H1 (cell line): ENCODE data around the gene PCBP4. TPM values are rescaled to one million over a fixed set of nuclear protein-coding genes. Genes with fewer than 3 reads are reported as not detected.

Experiments used
- CTCF ChIA-PET: fragments of 300-600 bp; sonication (Branson Sonifier 250); formaldehyde crosslinking; loops from one replicate; lab custom pipeline; 2021; ENCODE audit not compliant: partially characterized antibody; lab: Charles Lee
- POLR2A ChIA-PET: fragments of 300-600 bp; sonication (Branson Sonifier 250); formaldehyde crosslinking; loops from one replicate; lab custom pipeline; 2021; ENCODE audit warnings: inconsistent platforms; ENCODE audit not compliant: partially characterized antibody; lab: Charles Lee
- DNase-seq, 2 experiments: peaks; one replicate each; pipeline versions ENCODE4 v3.0.0 to v3.0.0-alpha.2; 2010 to 2022; ENCODE audit warnings: low spot score in 2 of 2, low read depth in 1 of 2, mixed read lengths in 1 of 2
- FAIRE-seq: peaks from 2 replicates; lab custom pipeline; 2011; peaks lifted over from hg19 to GRCh38; lab: Jason Lieb, UNC
- H2AFZ ChIP-seq: 2 replicates; pipeline ENCODE4 v1.8.1; 2012; ENCODE audit warnings: low read length, inconsistent platforms
- H2AK5ac ChIP-seq: 2 replicates; pipeline ENCODE4 v1.6.1; 2013; ENCODE audit warnings: low read depth, low read length
- H2BK120ac ChIP-seq: replicated peaks from 2 replicates; pipeline ENCODE3; 2013; ENCODE audit warnings: low read depth, low read length, inconsistent platforms
- H2BK12ac ChIP-seq: 2 replicates; pipeline ENCODE4 v1.6.1; 2013; ENCODE audit warnings: low read depth, low read length
- H2BK15ac ChIP-seq: 2 replicates; pipeline ENCODE4 v1.6.1; 2013; ENCODE audit warnings: low read length
- H2BK20ac ChIP-seq: 2 replicates; pipeline ENCODE4 v1.6.1; 2013; ENCODE audit warnings: low read length
- H2BK5ac ChIP-seq: 2 replicates; pipeline ENCODE4 v1.6.1; 2013; ENCODE audit warnings: low read depth, low read length
- H3K14ac ChIP-seq: 2 replicates; pipeline ENCODE4 v1.6.1; 2013; ENCODE audit warnings: inconsistent platforms; ENCODE audit not compliant: insufficient read length
- H3K18ac ChIP-seq: 2 replicates; pipeline ENCODE4 v1.6.1; 2013; ENCODE audit warnings: low read length; ENCODE audit errors: extremely low read depth
- H3K23ac ChIP-seq: 2 replicates; pipeline ENCODE4 v1.6.1; 2013; ENCODE audit warnings: inconsistent platforms; ENCODE audit not compliant: insufficient read length
- H3K23me2 ChIP-seq: 2 replicates; pipeline ENCODE4 v1.6.1; 2013; ENCODE audit warnings: low read depth, low read length
- H3K27ac ChIP-seq: 2 replicates; pipeline ENCODE4 v1.6.1; 2011; ENCODE audit warnings: low read depth, low read length, inconsistent platforms
- H3K27me3 ChIP-seq, 4 experiments: replicated peaks in 1 of 4; 1 replicate in 1 of 4; 2 replicates in 3 of 4; pipeline versions ENCODE4 v1.6.1 to v1.8.1; 2011 to 2013; ENCODE audit warnings: low read length in 3 of 4, mild to moderate bottlenecking in 3 of 4, inconsistent platforms in 2 of 4, mixed read lengths in 2 of 4, moderate library complexity in 1 of 4; ENCODE audit not compliant: control insufficient read depth in 3 of 4, insufficient read depth in 3 of 4; ENCODE audit errors: extremely low read depth in 1 of 4
- H3K36me3 ChIP-seq, 4 experiments: 2 replicates each; pipeline versions ENCODE4 v1.6.1 to v1.8.1; 2011 to 2013; ENCODE audit warnings: mild to moderate bottlenecking in 4 of 4, low read length in 3 of 4, moderate library complexity in 2 of 4, control low read depth in 1 of 4, inconsistent platforms in 1 of 4; ENCODE audit not compliant: insufficient read depth in 4 of 4, control insufficient read depth in 2 of 4
- H3K4ac ChIP-seq: replicated peaks from 2 replicates; pipeline ENCODE3; 2013; ENCODE audit warnings: low read length, low read depth, mixed read lengths, inconsistent platforms; ENCODE audit not compliant: insufficient read length
- H3K4me1 ChIP-seq, 4 experiments: replicated peaks in 1 of 4; 1 replicate in 1 of 4; 2 replicates in 3 of 4; pipeline versions ENCODE4 v1.6.1 to v1.8.1; 2011 to 2013; ENCODE audit warnings: low read length in 3 of 4, inconsistent platforms in 2 of 4, mixed read lengths in 1 of 4; ENCODE audit not compliant: insufficient read depth in 4 of 4, control insufficient read depth in 3 of 4
- H3K4me2 ChIP-seq, 2 experiments: 2 replicates each; pipeline versions ENCODE4 v1.6.1 to v1.8.1; 2011 to 2013; ENCODE audit warnings: low read depth in 2 of 2, low read length in 2 of 2, control low read depth in 1 of 2, inconsistent platforms in 1 of 2, mild to moderate bottlenecking in 1 of 2; ENCODE audit not compliant: insufficient read depth in 1 of 2
- H3K4me3 ChIP-seq, 4 experiments: fragments of 200-600, 300-600 bp in 1 of 4; sonication (generic), shearing (Covaris generic), sonication (Bioruptor Twin) in 1 of 4; 2 replicates each; pipeline versions ENCODE4 v1.5.1 to v1.8.1; 2011 to 2016; ENCODE audit warnings: low read length in 4 of 4, low read depth in 3 of 4, control low read depth in 2 of 4, inconsistent platforms in 2 of 4, mild to moderate bottlenecking in 2 of 4, mixed read lengths in 1 of 4, moderate library complexity in 1 of 4; ENCODE audit not compliant: insufficient read depth in 2 of 4; ENCODE audit errors: extremely low read depth in 1 of 4
- H3K56ac ChIP-seq: replicated peaks from 2 replicates; pipeline ENCODE3; 2013; ENCODE audit warnings: low read depth, mild to moderate bottlenecking, mixed read lengths, low read length, inconsistent platforms; ENCODE audit not compliant: insufficient read length
- H3K79me1 ChIP-seq: 2 replicates; pipeline ENCODE4 v1.6.1; 2013; ENCODE audit warnings: low read depth, low read length, control low read depth
- H3K79me2 ChIP-seq, 2 experiments: 2 replicates each; pipeline versions ENCODE4 v1.6.1 to v1.8.1; 2012 to 2013; ENCODE audit warnings: low read length in 2 of 2, mild to moderate bottlenecking in 2 of 2, inconsistent platforms in 1 of 2; ENCODE audit not compliant: insufficient read depth in 2 of 2, control insufficient read depth in 1 of 2
- H3K9ac ChIP-seq, 4 experiments: replicated peaks in 1 of 4; 1 replicate in 1 of 4; 2 replicates in 3 of 4; pipeline versions ENCODE4 v1.6.1 to v1.8.1; 2011 to 2013; ENCODE audit warnings: low read depth in 3 of 4, low read length in 3 of 4, control low read depth in 2 of 4, mild to moderate bottlenecking in 2 of 4, moderate library complexity in 2 of 4, inconsistent platforms in 1 of 4; ENCODE audit errors: extremely low read depth in 1 of 4
- H3K9me3 ChIP-seq, 2 experiments: 2 replicates each; pipeline versions ENCODE4 v1.6.1 to v1.8.1; 2012 to 2013; ENCODE audit warnings: mild to moderate bottlenecking in 2 of 2, moderate library complexity in 2 of 2, control low read depth in 1 of 2, inconsistent platforms in 1 of 2, low read depth in 1 of 2, low read length in 1 of 2, mixed read lengths in 1 of 2; ENCODE audit not compliant: insufficient read depth in 2 of 2
- H4K20me1 ChIP-seq, 2 experiments: replicated peaks in 1 of 2; 2 replicates each; pipeline versions ENCODE3 to v1.8.1; 2011 to 2013; ENCODE audit warnings: inconsistent platforms in 2 of 2, low read length in 2 of 2, mild to moderate bottlenecking in 1 of 2; ENCODE audit not compliant: insufficient read depth in 2 of 2, control insufficient read depth in 1 of 2
- H4K5ac ChIP-seq: 2 replicates; pipeline ENCODE4 v1.6.1; 2013; ENCODE audit warnings: low read length, low read depth, mixed read lengths, inconsistent platforms; ENCODE audit not compliant: insufficient read length
- H4K8ac ChIP-seq: 2 replicates; pipeline ENCODE4 v1.8.0; 2013; ENCODE audit warnings: mild to moderate bottlenecking, moderate library complexity, low read length, inconsistent platforms; ENCODE audit not compliant: insufficient read depth; ENCODE audit errors: extremely low read depth
- H4K91ac ChIP-seq: replicated peaks from 2 replicates; pipeline ENCODE3; 2013; ENCODE audit warnings: low read length, mixed read lengths, inconsistent platforms; ENCODE audit not compliant: insufficient read length
- HDAC2 ChIP-seq, 2 experiments: fragments of 300-600 bp in 1 of 2; sonication (generic) in 1 of 2; IDR thresholded peaks; 2 replicates each; pipeline ENCODE4 v1.6.1; 2011 to 2012; ENCODE audit warnings: low read depth in 2 of 2, low read length in 2 of 2, mild to moderate bottlenecking in 2 of 2, moderate library complexity in 2 of 2, borderline replicate concordance in 1 of 2, inconsistent platforms in 1 of 2
- SIN3A ChIP-seq, 2 experiments: IDR thresholded peaks in 1 of 2; conservative IDR thresholded peaks in 1 of 2; 2 replicates each; pipeline ENCODE4 v1.6.1; 2011 to 2012; ENCODE audit warnings: low read length in 2 of 2, improper control_type of control experiment in 1 of 2, low read depth in 1 of 2, mild to moderate bottlenecking in 1 of 2
- SIX5 ChIP-seq: IDR thresholded peaks from 2 replicates; pipeline ENCODE4 v1.6.1; 2011; ENCODE audit warnings: mild to moderate bottlenecking, low read depth, low read length
- ZNF274 ChIP-seq: IDR thresholded peaks from 2 replicates; pipeline ENCODE4 v1.7.0; 2012; ENCODE audit warnings: low read length, borderline replicate concordance; ENCODE audit errors: extremely low read depth
- WGBS, 2 experiments: shearing (Covaris generic) in 1 of 2; methylation state at CpG; one replicate each; pipeline versions ENCODE4 v1.1.6 to v1.1.7; 2013 to 2015; ENCODE audit warnings: low lambda C conversion rate in 2 of 2, mixed read lengths in 2 of 2, inconsistent platforms in 1 of 2, low coverage in 1 of 2, missing lambda C conversion rate in 1 of 2; ENCODE audit not compliant: insufficient replicate concordance in 2 of 2, insufficient coverage in 1 of 2, insufficient read length in 1 of 2; ENCODE audit errors: extremely low coverage in 1 of 2, missing lambda C conversion rate in 1 of 2; 5-methylcytosine and 5-hydroxymethylcytosine counted together
- polyA plus RNA-seq, 7 experiments: library from polyadenylated mRNA; depleted of rRNA in 3 of 7; stranded (reverse) in 5 of 7; unstranded in 2 of 7; fragments of >200 nt in 5 of 7; fragments of 200-250 nt in 2 of 7; gene quantifications; 1 replicate in 5 of 7; 2 replicates in 1 of 7; 4 replicates in 1 of 7; pipeline versions ENCODE4 v1.2.1 to v1.2.3, GENCODE V29; 2011 to 2013; ENCODE audit warnings: missing spikeins in 2 of 7, mixed read lengths in 2 of 7
- total RNA-seq: library from RNA; stranded (reverse); fragmentation: NEBNext Ultra II Directional; extraction: Animal tissue kit (Norgen Biotek cat#: 25700); gene quantifications from 2 replicates; pipeline ENCODE4 v1.2.1, GENCODE V29; 2021
- TF ChIP-seq, protein P1 (sequence below): IDR thresholded peaks from 2 replicates; pipeline ENCODE4 v1.6.1; 2012; ENCODE audit warnings: inconsistent platforms

PCBP4 gene
- total and polyA plus RNA-seq, 2 of the 8 experiments (the other 6 are each of a cell fraction or from before 2014, with no cell fraction given), result 16.4 to 34.1 TPM

DNA sequence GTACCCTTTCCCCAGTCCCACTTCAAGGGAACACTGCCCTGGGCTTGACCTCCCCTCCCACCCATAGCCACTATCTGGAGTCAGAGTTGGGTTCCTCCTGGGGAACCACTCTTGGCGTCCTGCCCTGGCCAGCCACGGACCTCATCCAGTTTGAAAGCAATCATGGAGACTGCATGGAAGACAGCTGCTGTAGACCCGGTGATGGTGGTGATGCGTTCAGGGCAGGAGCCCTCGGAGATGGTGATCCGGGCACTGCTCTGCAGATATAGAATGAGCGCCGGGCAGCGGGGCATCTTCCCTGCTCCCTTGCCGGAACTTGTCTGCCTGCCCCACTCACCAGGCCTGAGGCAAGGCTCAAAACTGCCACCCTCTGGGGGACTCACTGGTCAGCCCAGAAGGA is 6.9 kb downstream of the PCBP4 start:
- POLR2A ChIA-PET, result interaction anchor here (1.2 to 29.3 kb wide), 6 partner anchors 8 to 84 kb away, joined by 3 to 923 read pairs (median 37); partner anchors contain the start of genes ABHD14A, ABHD14B, ACY1 and GPR62
- H3K79me2 ChIP-seq, result no peaks in the 10 kb centered on the region
- H2BK20ac ChIP-seq, result no peak overlapping the region
- H4K20me1 ChIP-seq, result peaks cover 0 to 7% of the 10 kb centered on the region in 2 experiments
- H3K79me1 ChIP-seq, result no peaks in the 10 kb centered on the region
- no peak overlapping the region for H3K4me3 ChIP-seq
- no peak overlapping the region for H3K4me2 ChIP-seq
- H4K5ac ChIP-seq, result no peak overlapping the region
- no peaks in the 10 kb centered on the region for H3K9me3 ChIP-seq
- H3K18ac ChIP-seq, result no peak overlapping the region
- no peak overlapping the region for H3K56ac ChIP-seq
- 92% methylated on average over 10 of the region's 10 CpGs; no CpG with 5 or more reads in 1 of the 2 experiments for WGBS, 2 experiments
- H2BK5ac ChIP-seq, result no peak overlapping the region
- FAIRE-seq, result no peak
- CTCF ChIA-PET, result interaction anchor here (1.2 to 6.7 kb wide), 4 partner anchors 12 to 40 kb away, joined by 3 to 64 read pairs (median 26); partner anchors contain the start of genes ABHD14A, ABHD14B, ACY1 and PARP3
- H2BK12ac ChIP-seq, result no peak overlapping the region
- no peak overlapping the region for H4K91ac ChIP-seq
- H3K23me2 ChIP-seq, result peaks cover 8% of the 10 kb centered on the region; the same call in 1 of the 2 replicates
- no peak overlapping the region for H2AFZ ChIP-seq
- no peak overlapping the region for H3K4ac ChIP-seq
- no peak overlapping the region for H3K14ac ChIP-seq
- no peak overlapping the region for H2BK120ac ChIP-seq
- no peak overlapping the region for H3K23ac ChIP-seq
- no peak overlapping the region for H2AK5ac ChIP-seq
- no peak overlapping the region for H2BK15ac ChIP-seq
- peaks cover 3 to 27% (median 12%) of the 10 kb centered on the region in 4 experiments for H3K27me3 ChIP-seq
- TF ChIP-seq, protein P1, sequence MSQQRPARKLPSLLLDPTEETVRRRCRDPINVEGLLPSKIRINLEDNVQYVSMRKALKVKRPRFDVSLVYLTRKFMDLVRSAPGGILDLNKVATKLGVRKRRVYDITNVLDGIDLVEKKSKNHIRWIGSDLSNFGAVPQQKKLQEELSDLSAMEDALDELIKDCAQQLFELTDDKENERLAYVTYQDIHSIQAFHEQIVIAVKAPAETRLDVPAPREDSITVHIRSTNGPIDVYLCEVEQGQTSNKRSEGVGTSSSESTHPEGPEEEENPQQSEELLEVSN, result no peak
- no peak for TF ChIP-seq SIX5
- no peak for TF ChIP-seq ZNF274
- TF ChIP-seq SIN3A (conservative IDR thresholded peaks at IDR 0.05 in 1 of 2, IDR thresholded peaks at IDR 0.05 in 1 of 2; ENCODE audit: low read depth in 1 of 2, low read length in 2 of 2), result no peak
- no peak for TF ChIP-seq HDAC2 (IDR thresholded peaks at IDR 0.05; ENCODE audit: borderline replicate concordance in 1 of 2, low read depth in 2 of 2, low read length in 2 of 2)
- TF ChIP-seq, all 59 proteins: peak for 0
- no peak for DNase-seq
- peaks cover 4 to 27% (median 16%) of the 10 kb centered on the region in 4 experiments for H3K4me1 ChIP-seq
- no peak overlapping the region for H4K8ac ChIP-seq
- H3K9ac ChIP-seq, result no peak overlapping the region
- H3K27ac ChIP-seq, result no peak overlapping the region
- no peaks in the 10 kb centered on the region for H3K36me3 ChIP-seq
